Measurements from ENCODE around the gene LPCAT1. TPM values are rescaled to one million over a fixed set of nuclear protein-coding genes. Genes with fewer than 3 reads are reported as not detected.

Gene LPCAT1
- total and polyA plus RNA-seq, 10 of the 15 experiments (the other 5 are each of a cell fraction or from before 2014, with no cell fraction given): 2.3 to 109 (median 72.7) TPM

GRCh38 chr5:1490376-1490775, 33.4 kb downstream of the LPCAT1 start (continued):
- TF ChIP-seq CEBPZ (IDR thresholded peaks at IDR 0.05; ENCODE audit: low read depth, low read length) (no peak), RCOR1 (conservative IDR thresholded peaks at IDR 0.05; ENCODE audit: low read depth, low read length) (no peak), ZNF687 (IDR thresholded peaks at IDR 0.05) (peak; percentile 37; the same call in 1 of the 2 replicates), EZH2 (IDR thresholded peaks at IDR 0.05; ENCODE audit: borderline replicate concordance, control insufficient read depth, low read depth, low read length) (no peak), ZBTB33 (IDR thresholded peaks at IDR 0.05) (no peak), EGR1 (IDR thresholded peaks at IDR 0.05; ENCODE audit: borderline replicate concordance in 1 of 2, low read depth in 2 of 2, low read length in 2 of 2) (no peak), CHD2 (IDR thresholded peaks at IDR 0.05; ENCODE audit: borderline replicate concordance, low read depth, low read length) (no peak), NBN (IDR thresholded peaks at IDR 0.05) (peak; percentile 50; the same call in 1 of the 2 replicates), FOXM1 (IDR thresholded peaks at IDR 0.05; ENCODE audit: low read depth, low read length) (no peak), GABPA (IDR thresholded peaks at IDR 0.05; ENCODE audit: low read depth) (no peak), POLR2AphosphoS5 (IDR thresholded peaks at IDR 0.05; ENCODE audit: low read length) (peak; percentile 62; the same call in 1 of the 2 replicates), TCF3 (IDR thresholded peaks at IDR 0.05; ENCODE audit: borderline replicate concordance, insufficient read depth, low read depth, low read length) (no peak), BACH1 (IDR thresholded peaks at IDR 0.05; ENCODE audit: borderline replicate concordance) (no peak), STAT3 (IDR thresholded peaks at IDR 0.05; ENCODE audit: low read depth, low read length) (no peak), BCL11A (IDR thresholded peaks at IDR 0.05; ENCODE audit: low read depth, low read length) (0 out of 2 replicates have a peak, but pooled peaks have one; percentile 17)
- TF ChIP-seq, protein P1, sequence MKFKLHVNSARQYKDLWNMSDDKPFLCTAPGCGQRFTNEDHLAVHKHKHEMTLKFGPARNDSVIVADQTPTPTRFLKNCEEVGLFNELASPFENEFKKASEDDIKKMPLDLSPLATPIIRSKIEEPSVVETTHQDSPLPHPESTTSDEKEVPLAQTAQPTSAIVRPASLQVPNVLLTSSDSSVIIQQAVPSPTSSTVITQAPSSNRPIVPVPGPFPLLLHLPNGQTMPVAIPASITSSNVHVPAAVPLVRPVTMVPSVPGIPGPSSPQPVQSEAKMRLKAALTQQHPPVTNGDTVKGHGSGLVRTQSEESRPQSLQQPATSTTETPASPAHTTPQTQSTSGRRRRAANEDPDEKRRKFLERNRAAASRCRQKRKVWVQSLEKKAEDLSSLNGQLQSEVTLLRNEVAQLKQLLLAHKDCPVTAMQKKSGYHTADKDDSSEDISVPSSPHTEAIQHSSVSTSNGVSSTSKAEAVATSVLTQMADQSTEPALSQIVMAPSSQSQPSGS (IDR thresholded peaks at IDR 0.05; ENCODE audit: low read length): no peak
- TF ChIP-seq, protein P2, sequence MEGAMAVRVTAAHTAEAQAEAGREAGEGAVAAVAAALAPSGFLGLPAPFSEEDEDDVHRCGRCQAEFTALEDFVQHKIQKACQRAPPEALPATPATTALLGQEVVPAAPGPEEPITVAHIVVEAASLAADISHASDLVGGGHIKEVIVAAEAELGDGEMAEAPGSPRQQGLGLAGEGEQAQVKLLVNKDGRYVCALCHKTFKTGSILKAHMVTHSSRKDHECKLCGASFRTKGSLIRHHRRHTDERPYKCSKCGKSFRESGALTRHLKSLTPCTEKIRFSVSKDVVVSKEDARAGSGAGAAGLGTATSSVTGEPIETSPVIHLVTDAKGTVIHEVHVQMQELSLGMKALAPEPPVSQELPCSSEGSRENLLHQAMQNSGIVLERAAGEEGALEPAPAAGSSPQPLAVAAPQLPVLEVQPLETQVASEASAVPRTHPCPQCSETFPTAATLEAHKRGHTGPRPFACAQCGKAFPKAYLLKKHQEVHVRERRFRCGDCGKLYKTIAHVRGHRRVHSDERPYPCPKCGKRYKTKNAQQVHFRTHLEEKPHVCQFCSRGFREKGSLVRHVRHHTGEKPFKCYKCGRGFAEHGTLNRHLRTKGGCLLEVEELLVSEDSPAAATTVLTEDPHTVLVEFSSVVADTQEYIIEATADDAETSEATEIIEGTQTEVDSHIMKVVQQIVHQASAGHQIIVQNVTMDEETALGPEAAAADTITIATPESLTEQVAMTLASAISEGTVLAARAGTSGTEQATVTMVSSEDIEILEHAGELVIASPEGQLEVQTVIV (IDR thresholded peaks at IDR 0.05; ENCODE audit: borderline replicate concordance, partially characterized antibody): no peak
